Kasumi-1 (cell line): ENCODE measurements around the gene ABCA10.
"Not testable (repeated sequence)": the region's sequence is repeated elsewhere in the genome, so short reads cannot be mapped to it uniquely, and the experiment has no call there.

Experiments
- DNase-seq, 2 experiments: peaks; one replicate each; lab custom pipeline; 2025; lab: John Stamatoyannopoulos, UW

The ABCA10 gene

GRCh38 chr17:69227541-69227940, 1.1 kb downstream of the ABCA10 start:
- DNase-seq = peak; percentile 47 to 49

- DNase-seq = no peak
Measured at GRCh38 chr17:69223809-69224208, 4.8 kb downstream of the ABCA10 start.

GRCh38 chr17:69222707-69223258, 5.8 kb downstream of the ABCA10 start:
- no peak for DNase-seq

- no peak for DNase-seq
Measured at GRCh38 chr17:69220098-69220497, 8.5 kb downstream of the ABCA10 start.

GRCh38 chr17:69218986-69219385, 9.6 kb downstream of the ABCA10 start:
- no peak for DNase-seq

- DNase-seq = no peak
Measured at GRCh38 chr17:69213059-69213813, 15.4 kb downstream of the ABCA10 start.

GRCh38 chr17:69208640-69209039, 20.0 kb downstream of the ABCA10 start:
- no peak for DNase-seq

GRCh38 chr17:69207151-69207550, 21.5 kb downstream of the ABCA10 start:
- no peak for DNase-seq

- DNase-seq = no peak
Measured at GRCh38 chr17:69198238-69198637, 30.4 kb downstream of the ABCA10 start.

GRCh38 chr17:69196105-69196653, 32.4 kb downstream of the ABCA10 start:
- DNase-seq = not testable (repeated sequence)

- DNase-seq = no peak
Measured at GRCh38 chr17:69192754-69193153, 35.9 kb downstream of the ABCA10 start.

- no peak for DNase-seq
Measured at GRCh38 chr17:69188796-69189195, 39.8 kb downstream of the ABCA10 start.

- DNase-seq = no peak
Measured at GRCh38 chr17:69188064-69188463, 40.6 kb downstream of the ABCA10 start.

GRCh38 chr17:69187294-69187693, 41.3 kb downstream of the ABCA10 start:
- no peak for DNase-seq

- DNase-seq = no peak
Measured at GRCh38 chr17:69179227-69179952, 49.2 kb downstream of the ABCA10 start.

GRCh38 chr17:69176457-69176795, 52.2 kb downstream of the ABCA10 start:
- no peak for DNase-seq

- no peak for DNase-seq
Measured at GRCh38 chr17:69175625-69176456, 52.8 kb downstream of the ABCA10 start.

GRCh38 chr17:69175262-69175624, 53.4 kb downstream of the ABCA10 start:
- no peak for DNase-seq

GRCh38 chr17:69173118-69173517, 55.5 kb downstream of the ABCA10 start:
- DNase-seq = no peak

GRCh38 chr17:69170377-69170776, 58.2 kb downstream of the ABCA10 start:
- peak in 1 of 2 experiments; percentile 28 for DNase-seq

- DNase-seq = not testable (repeated sequence)
Measured at GRCh38 chr17:69168642-69169041, 60.0 kb downstream of the ABCA10 start.

GRCh38 chr17:69166957-69167356, 61.7 kb downstream of the ABCA10 start:
- no peak for DNase-seq
